IPS-18c (cell line): ENCODE measurements around the gene PRKCZ.

Experiments
- H3K4me3 ChIP-seq: 2 replicates; pipeline ENCODE4 v1.7.0; 2013; ENCODE audit warnings: low read depth, mild to moderate bottlenecking, low read length, moderate library complexity; ENCODE audit not compliant: insufficient read depth
- H3K9me3 ChIP-seq: one replicate; pipeline ENCODE4 v1.6.1; 2013; ENCODE audit warnings: mild to moderate bottlenecking, low read length, moderate library complexity; ENCODE audit not compliant: control insufficient read depth, insufficient read depth

Gene PRKCZ

DNA sequence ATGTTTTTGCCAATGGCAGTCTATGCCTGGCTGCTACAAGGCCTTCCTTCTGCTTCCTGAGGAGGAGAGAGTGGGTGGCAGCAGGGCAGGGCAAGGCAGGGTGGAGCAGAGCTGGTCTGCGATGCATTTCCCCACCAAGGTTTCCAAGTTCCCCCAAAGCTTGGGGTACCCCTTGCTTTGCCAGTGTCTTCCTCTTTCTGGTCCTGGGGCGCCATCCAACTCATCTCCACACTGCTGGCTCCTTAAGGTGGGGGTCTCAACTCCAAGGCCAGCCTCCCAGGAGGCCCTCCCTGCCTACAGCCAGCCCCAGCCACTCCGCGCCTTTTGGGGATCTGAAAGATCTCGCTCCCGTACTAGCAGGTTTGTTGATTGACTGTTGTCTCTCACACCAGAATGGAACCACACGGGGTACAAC, 174.0 kb downstream of the PRKCZ start:
- Histone ChIP-seq H3K9me3 (peaks cover 2% of the 10 kb centered on the region), H3K4me3 (no peak overlapping the region)

DNA sequence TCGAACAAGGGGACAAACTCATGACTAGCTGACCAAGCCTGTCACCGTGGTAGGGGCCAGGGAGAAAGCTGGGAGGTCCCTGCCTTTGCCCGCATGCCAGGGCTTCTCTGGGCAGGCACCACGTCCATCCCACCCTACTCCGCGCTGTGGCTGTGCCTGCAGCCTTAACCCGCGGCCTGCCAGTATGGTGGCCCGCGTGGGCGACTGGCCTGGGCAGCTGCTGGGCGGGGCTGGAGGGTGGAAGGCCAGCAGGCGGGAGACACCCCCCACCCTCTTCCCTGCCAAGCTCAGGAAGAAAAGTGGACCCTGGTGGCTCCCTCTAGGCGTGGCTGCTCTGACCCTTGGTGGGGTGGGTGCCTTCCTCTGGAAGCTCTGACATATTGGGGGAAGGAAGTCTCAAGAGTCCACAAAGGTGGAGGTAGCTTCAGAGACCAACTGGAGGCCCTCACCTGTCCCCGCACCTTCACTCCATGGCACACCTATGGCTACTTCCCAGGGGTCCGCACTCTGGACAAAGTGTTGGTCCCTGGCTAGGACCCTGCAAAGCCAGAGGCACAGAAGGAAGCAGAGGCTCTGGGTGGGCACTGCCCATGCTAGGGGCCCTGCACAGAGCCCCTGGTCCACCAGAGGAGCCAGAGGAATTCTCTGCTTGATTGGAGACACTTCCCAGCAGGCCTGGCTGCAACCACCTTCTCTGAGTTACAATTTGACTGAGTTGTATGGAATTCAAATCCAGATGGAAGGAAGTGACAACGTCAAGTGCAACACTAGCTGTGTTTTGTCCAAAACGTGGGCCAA, 174.6 kb downstream of the PRKCZ start:
- no peak overlapping the region for H3K4me3 ChIP-seq
- peaks cover 2% of the 10 kb centered on the region for H3K9me3 ChIP-seq

DNA sequence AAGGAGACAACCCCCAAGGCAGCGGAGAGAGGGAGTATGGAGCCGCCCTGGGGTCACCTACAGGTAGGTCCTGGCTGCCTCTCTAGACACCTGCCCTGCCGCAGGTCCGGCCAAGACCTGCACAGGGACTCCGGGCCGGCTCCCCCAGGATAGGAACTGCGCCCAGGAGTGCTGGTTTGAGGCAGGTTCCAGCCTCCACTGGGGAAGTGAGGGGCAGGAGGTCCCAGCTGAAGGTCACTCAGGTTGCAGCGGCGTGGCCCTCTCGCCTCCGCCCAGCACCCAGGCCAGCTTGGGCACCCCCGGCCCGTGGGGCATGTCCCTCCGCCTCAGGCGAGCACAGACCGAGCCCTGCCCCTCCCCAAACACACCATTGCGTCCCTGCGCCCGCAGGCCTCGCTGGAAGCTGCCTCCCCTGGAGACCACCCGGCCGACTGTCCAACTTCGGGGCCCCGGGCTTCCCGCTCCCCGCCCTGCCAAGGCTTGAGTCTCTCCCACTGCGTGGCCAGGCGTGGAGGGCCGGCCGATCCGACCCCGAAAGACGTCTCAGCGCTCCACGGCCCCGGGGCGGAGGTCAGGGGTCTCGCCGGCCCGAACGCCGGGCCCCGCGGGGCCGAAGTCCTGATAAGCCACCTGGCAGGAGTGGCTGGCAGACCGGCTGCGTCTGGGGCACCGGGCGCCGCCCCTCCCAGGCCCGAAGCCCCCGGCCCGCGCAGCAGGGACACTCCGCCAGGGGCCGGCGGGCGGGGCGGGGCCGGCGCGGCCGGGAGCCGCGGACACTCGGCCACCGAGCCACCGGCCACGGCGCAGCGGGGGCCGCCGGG, 176.5 kb downstream of the PRKCZ start:
- H3K9me3 ChIP-seq = peaks cover 2% of the 10 kb centered on the region
- peak overlapping the region; percentile 78 for H3K4me3 ChIP-seq

DNA sequence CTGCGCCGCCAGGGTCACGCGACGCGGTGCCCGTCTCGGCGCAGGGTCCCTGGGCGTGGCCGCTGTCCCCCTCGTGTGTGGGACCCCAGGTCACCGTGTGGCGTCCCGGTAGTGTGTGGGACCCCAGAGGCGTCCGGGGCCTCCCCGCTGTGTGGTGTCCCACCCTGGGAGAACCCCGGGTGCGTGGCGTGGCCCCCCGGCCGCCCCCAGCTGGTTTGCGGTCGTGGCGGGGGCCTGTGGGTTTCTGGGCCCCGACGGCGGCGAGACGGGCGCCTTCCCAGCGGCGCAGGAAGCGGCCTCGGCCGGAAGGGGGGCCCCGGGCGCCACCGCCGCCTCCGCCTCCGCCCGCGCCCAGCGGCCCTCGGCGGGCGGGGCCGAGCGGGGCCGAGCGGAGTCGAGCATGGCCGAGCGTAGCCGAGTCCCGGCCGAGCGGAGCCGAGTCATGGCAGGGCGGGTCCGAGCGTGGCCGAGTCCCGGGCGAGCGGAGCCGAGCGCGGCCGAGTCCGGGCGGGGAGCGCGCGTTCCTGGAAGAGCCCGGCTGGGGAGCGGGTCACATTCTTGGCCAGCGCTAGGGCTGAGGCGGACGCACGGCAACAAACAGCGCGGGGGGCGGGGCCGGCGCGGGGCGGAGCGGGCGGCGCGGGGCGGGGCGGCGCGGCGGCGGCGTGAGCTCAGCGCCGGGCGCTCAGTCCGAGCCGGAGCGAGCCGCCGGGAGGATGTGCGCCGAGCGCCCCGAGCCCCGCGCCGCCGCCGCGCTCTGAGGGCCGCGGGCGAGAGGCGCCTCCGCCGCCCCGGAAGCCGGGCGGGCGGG, 177.3 kb downstream of the PRKCZ start:
- Histone ChIP-seq H3K9me3 (peaks cover 2% of the 10 kb centered on the region), H3K4me3 (peak overlapping the region; percentile 78)

DNA sequence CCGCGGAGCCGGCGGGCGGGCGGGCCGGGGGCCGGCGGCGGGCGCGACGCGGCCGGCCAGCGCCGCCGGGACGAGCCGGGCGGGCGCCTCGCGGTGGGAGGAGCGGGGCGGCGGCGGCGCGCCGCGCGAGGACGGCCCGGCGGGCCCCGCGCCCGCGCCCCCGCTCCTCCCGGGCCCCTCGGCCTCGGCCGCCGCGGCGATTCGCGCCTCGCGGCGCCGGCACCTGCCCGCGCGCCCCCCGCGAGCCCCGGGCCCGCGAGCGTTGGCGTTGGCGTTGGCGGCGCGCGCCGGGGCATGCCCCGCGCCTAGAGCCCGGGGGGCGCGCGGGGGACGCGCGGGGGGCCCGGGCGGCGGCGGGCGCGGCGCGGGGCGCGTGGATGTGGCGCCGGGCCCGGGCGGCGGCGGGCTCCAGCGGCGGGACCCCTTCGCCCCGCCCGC, 178.0 kb downstream of the PRKCZ start, which contains the start of gene SKI:
Gene SKI, plus strand, starts transcription at position 163 of the 438 bp plus-strand sequence. CDS start 448 bp downstream, outside the sequence.
- peaks cover 2% of the 10 kb centered on the region for H3K9me3 ChIP-seq
- H3K4me3 ChIP-seq = peak within 1 kb of the TSS; percentile 82

DNA sequence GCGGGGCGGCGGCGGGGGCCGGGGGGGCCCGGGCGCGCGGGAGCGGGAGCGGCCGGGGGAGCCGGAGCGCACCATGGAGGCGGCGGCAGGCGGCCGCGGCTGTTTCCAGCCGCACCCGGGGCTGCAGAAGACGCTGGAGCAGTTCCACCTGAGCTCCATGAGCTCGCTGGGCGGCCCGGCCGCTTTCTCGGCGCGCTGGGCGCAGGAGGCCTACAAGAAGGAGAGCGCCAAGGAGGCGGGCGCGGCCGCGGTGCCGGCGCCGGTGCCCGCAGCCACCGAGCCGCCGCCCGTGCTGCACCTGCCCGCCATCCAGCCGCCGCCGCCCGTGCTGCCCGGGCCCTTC, 178.5 kb downstream of the PRKCZ start:
- H3K9me3 ChIP-seq = peaks cover 2% of the 10 kb centered on the region
- peak overlapping the region; percentile 82 for H3K4me3 ChIP-seq

DNA sequence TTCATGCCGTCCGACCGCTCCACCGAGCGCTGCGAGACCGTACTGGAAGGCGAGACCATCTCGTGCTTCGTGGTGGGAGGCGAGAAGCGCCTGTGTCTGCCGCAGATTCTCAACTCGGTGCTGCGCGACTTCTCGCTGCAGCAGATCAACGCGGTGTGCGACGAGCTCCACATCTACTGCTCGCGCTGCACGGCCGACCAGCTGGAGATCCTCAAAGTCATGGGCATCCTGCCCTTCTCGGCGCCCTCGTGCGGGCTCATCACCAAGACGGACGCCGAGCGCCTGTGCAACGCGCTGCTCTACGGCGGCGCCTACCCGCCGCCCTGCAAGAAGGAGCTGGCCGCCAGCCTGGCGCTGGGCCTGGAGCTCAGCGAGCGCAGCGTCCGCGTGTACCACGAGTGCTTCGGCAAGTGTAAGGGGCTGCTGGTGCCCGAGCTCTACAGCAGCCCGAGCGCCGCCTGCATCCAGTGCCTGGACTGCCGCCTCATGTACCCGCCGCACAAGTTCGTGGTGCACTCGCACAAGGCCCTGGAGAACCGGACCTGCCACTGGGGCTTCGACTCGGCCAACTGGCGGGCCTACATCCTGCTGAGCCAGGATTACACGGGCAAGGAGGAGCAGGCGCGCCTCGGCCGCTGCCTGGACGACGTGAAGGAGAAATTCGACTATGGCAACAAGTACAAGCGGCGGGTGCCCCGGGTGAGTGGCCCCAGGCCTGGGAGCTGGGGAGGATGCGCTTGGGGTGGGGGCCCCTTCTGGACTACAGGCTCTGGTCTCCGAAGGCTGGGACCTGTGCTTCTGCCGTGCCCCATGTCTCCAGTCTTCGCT, 179.0 kb downstream of the PRKCZ start:
- peak overlapping the region; percentile 82 for H3K4me3 ChIP-seq

DNA sequence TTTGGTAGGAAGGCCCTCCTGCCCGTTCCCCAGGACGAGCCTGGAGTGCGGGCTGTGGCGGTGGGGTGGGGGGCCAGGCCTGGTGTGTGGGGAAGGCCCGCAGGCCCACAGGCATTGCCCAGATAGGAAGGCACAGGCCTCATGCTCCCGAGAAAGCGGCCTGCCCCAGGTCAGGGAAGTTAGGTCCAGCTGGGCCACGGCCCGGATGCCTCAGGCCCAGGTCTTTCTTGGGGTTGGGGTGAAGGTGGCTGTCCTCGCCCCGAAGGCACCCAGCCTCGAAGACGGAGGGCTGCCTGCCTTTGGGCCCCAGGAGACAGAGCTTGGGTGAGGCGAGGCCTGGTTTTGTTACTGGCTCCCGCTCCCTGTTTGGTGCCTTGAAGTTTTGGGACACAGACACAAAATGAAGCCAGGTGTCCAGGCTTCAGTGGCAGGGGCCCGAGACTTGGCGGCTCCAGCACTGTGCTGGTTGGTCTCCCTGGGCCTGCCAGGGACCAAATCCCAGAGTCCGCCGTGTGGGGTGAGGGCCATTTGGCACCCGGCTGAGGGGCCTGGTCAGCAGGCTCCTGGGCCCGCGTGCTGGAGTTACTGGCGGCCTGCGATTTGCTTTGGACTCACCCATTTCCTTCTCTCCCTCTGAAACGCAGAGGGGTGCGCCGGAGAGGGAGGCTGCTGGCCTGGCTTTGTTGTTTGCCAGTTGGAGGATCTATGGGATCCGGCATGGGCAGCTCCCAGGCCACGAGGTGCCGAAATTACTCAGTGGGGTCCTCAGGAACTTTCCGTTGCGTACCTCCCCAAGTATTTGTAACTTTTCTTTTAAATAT, 179.9 kb downstream of the PRKCZ start:
- peaks cover 2% of the 10 kb centered on the region for H3K9me3 ChIP-seq
- H3K4me3 ChIP-seq = peak overlapping the region; percentile 82

More for the DNA sequence above, 179.0 kb downstream of the PRKCZ start:
- peaks cover 2% of the 10 kb centered on the region for H3K9me3 ChIP-seq

DNA sequence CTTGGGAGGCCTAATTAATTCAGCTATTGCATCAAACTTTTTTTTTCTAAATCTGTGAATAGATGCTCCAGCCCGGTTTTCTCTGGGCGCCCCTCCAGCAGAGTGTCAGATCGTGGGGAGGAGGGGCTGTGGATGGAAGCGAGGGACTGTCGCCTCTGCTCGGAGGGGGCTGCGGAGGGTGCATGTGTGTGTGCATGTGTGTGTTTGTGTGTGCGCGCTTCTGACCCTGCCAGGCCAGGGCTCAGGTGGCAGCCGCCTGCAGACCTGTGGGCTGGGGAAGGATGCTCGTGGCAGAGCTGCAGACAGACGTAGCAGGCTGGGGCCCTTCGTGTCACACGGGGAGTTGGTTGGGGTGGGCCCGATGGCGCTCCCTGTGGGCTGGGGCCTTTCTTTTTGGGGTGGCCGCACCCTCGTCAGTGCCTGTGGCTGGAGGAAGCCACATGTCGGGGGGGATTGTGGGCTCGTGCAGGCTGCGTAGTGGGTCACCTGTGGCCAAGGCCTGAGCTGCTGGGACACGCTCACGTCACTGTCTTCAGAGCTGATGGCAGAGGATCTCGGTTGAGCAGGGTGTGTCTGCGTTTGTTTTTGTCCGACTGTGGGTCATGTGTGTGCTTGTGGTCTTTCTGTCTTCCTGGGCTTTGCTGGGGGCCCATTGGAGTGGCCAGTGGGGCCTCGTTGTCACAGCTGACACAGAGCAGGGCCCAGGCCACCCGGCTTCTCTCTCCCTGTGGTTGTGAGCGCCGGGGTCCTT, 180.7 kb downstream of the PRKCZ start:
- Histone ChIP-seq H3K4me3 (peak overlapping the region; percentile 82), H3K9me3 (peaks cover 2% of the 10 kb centered on the region)

DNA sequence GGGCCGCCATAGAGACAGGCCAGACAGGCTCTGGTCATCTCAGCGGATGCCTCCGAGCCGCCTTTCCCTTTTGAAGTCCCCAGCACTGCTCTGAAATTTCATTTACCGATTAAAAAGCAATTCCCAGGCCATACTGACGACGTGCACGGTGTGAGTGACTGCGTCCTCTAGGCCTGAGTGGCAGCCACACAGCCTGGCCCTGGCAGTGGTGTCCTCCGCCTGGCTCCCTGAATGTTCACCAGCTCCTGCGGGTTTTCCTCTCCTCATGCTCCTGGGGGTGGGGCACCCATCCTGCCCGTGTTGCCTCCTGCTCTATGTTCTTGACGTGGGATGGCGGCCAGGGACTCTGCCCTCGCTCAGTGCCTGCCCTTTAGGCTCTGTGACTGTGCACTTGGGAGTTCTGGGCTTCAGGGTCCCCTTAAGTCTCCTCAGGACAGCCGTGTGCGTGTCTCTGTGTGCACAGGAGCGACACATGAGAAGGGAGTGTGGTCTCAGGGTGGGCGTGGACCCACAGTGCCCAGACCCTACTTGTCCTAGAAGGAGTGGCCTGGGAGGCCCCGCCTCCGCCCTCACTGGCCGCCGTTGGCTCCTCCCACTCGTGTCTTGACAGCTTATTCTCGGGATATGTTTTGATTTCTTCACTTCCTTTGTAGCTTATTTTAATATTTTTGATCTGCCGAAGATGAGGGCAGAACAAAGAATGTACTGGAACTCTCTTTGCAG, 181.5 kb downstream of the PRKCZ start:
- Histone ChIP-seq H3K4me3 (peak overlapping the region; percentile 82; the same call in 1 of the 2 replicates), H3K9me3 (no peaks in the 10 kb centered on the region)

DNA sequence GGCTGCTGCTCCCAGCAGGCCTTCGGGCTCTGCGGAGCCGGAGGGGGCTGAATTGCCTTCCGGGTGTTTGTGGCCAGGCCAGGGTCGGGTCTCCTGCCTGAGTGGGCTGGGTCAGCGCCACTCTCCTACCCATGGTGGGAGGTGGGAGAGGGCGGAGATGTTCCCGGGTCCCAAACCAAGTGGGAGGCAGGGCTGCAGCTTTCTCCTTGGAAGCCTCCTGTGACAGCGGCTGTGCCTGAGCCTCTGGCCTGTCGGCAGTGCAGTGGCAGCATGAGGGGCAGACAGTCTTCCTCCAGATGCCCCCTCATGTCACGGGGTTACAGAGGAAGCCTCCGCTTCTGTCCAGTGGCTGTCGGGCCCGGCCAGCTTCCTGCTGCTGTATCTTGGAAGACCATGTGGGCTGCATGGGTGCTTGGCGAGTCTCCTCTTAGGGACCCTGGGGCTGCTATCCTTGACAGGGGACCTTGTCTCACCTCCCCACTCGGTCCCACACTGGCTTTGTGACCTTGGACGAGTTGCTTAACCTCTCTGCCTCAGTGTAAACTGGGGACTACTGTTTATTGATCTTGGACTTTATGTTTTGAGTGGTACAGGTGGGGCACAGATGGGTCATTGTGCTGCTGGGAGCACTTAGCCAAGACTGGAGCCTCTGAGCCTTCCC, 182.2 kb downstream of the PRKCZ start:
- Histone ChIP-seq H3K9me3 (no peaks in the 10 kb centered on the region), H3K4me3 (no peak overlapping the region)

DNA sequence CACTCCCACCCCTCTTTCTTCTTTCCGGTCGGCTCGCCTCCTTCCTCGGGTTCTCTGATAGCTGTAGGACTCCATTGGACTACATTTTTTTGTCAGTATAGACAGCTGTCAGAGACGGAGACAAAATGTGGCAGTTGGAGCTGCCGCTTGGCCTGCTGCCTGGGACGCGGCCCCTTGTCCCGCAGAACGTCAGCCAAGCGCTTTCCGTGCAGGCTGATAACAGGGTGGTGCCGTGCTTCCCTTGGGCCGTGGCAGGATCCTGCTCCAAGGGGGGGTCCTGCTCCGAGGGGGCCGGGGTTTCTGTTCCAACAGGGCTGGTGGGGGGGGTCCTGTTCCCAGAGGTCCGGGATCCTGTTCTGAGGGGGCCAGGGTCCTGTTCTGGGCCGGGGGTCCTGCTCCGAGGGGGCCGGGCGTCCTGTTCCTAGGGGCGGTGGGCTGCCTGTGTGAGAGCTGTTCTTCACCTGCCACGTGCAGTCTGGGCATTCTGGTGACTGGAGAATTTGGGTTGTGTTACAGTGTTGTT, 182.8 kb downstream of the PRKCZ start:
- Histone ChIP-seq H3K9me3 (no peaks in the 10 kb centered on the region), H3K4me3 (no peak overlapping the region)

DNA sequence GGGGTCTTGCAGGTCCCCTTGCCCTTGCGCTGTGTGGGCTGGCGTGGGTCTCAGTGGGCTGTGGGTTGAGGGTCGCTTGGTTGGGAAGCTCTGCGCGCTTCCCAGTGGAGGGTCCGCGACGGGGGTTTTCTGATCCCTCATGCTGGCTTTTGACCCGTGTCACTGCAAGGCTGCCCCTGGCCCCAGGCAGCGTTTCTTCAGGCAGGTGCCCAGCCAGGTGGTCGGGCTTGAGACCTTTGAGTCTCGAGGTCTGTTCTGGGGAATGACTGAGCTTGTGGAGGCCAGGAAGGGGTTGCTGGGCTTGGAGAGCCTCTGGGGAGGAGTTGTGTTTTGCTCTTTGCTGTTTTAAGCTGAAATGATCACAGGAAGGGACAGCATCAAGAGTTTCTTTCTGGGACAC, 183.3 kb downstream of the PRKCZ start:
- H3K9me3 ChIP-seq = no peaks in the 10 kb centered on the region
- no peak overlapping the region for H3K4me3 ChIP-seq
